ENCODE data around the gene LRG1. TPM values are rescaled to one million over a fixed set of nuclear protein-coding genes. Genes with fewer than 3 reads are reported as not detected.

The LRG1 gene
- total and polyA plus RNA-seq, 4 donors = 0.75 to 2.8 (median 1.4) TPM

DNA sequence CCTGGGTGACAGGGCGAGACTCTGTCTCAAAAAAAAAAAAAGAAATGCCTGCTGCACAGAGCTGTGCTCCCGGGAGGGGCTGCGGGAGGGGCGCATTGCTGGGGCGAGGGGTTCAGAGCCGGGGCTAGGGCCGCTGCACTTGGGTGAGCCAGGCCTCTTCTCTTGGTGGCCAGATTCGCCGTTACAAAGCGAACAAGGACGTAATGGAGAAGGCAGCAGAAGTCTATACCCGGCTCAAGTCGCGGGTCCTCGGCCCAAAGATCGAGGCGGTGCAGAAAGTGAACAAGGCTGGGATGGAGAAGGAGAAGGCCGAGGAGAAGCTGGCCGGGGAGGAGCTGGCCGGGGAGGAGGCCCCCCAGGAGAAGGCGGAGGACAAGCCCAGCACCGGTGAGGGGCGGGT is 40.5 kb downstream of the LRG1 start:
- no peak for ATAC-seq (ENCODE audit: low FRiP score)
- 94 to 95% methylated on average over 23 of the region's 23 CpGs for WGBS, 2 donors
- intact Hi-C loops (cut with DNase I) = no loop called here
- no peak for DNase-seq
- Histone ChIP-seq H3K4me1 (ENCODE audit: control insufficient read depth in 1 of 2, insufficient read depth in 2 of 2, low read length in 2 of 2) (no peaks in the 10 kb centered on the region), H3K9me3 (ENCODE audit: control insufficient read depth, low read length) (no peaks in the 10 kb centered on the region), H3K27me3 (ENCODE audit: control insufficient read depth in 1 of 2, insufficient read depth in 2 of 2, low read length in 1 of 2) (no peaks in the 10 kb centered on the region), H3K36me3 (ENCODE audit: control insufficient read depth in 1 of 2, insufficient read depth in 2 of 2, low read length in 1 of 2) (peaks cover 0 to 14% of the 10 kb centered on the region in 2 donors), H3K27ac (ENCODE audit: low read depth in 1 of 2, low read length in 2 of 2) (no peak overlapping the region), H3K4me3 (ENCODE audit: low read length in 2 of 2) (no peak overlapping the region)

DNA sequence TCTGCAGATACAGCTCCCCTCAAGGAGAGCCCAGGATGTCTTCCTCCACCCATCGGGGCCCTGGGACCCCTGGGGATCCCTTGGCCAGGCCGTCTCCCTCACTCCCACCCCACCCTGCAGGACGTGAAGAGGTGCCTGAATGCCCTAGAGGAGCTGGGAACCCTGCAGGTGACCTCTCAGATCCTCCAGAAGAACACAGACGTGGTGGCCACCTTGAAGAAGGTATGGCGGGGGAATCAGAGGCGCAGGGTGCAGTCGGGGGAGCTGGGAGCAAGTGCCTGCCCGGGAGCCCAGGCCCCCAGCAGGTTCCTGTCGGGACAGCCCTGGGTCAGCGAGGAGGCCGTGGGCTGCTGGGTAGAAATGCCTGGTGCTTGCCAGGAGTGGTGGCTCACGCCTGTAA is 41.1 kb downstream of the LRG1 start:
- Histone ChIP-seq H3K4me3 (ENCODE audit: low read length in 2 of 2) (no peak overlapping the region), H3K27me3 (ENCODE audit: control insufficient read depth in 1 of 2, insufficient read depth in 2 of 2, low read length in 1 of 2) (no peaks in the 10 kb centered on the region), H3K27ac (ENCODE audit: low read depth in 1 of 2, low read length in 2 of 2) (no peak overlapping the region), H3K9me3 (ENCODE audit: control insufficient read depth, low read length) (no peaks in the 10 kb centered on the region), H3K4me1 (ENCODE audit: control insufficient read depth in 1 of 2, insufficient read depth in 2 of 2, low read length in 2 of 2) (no peaks in the 10 kb centered on the region), H3K36me3 (ENCODE audit: control insufficient read depth in 1 of 2, insufficient read depth in 2 of 2, low read length in 1 of 2) (peaks cover 0 to 14% of the 10 kb centered on the region in 2 donors)
- 94 to 95% methylated on average over 6 to 12 of the region's 12 CpGs for WGBS, 2 donors
- intact Hi-C loops (cut with DNase I) = no loop called here
- DNase-seq (no peak), ATAC-seq (ENCODE audit: low FRiP score) (no peak)

DNA sequence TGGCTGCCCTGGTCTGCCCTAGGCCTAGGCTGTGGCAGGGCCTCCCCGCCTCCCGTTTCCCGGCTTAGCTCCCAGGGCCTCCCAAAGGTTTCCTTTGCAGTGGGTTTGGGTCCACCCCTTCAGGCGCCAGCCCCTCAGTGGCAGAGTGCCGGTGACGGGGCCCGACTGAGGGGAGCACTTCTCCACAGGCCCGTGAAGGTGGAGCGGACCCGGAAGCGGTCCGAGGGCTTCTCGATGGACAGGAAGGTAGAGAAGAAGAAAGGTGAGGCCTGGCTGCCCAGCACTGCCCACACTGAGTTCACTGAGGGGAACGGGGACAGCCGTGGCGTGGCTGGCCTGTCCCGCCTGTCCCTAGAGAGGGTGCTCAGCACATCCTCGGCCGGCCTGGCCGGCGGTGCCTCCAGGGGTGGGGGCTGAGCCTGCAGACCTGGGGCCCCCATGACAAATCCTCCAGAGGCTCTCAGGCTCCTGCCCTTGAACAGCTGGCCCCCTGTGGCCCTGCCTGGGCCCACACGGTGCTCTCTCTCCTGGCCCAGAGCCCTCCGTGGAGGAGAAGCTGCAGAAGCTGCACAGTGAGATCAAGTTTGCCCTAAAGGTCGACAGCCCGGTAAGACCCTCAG is 42.0 kb downstream of the LRG1 start:
- H3K36me3 ChIP-seq (ENCODE audit: control insufficient read depth in 1 of 2, insufficient read depth in 2 of 2, low read length in 1 of 2) = peaks cover 0 to 14% of the 10 kb centered on the region in 2 donors

DNA sequence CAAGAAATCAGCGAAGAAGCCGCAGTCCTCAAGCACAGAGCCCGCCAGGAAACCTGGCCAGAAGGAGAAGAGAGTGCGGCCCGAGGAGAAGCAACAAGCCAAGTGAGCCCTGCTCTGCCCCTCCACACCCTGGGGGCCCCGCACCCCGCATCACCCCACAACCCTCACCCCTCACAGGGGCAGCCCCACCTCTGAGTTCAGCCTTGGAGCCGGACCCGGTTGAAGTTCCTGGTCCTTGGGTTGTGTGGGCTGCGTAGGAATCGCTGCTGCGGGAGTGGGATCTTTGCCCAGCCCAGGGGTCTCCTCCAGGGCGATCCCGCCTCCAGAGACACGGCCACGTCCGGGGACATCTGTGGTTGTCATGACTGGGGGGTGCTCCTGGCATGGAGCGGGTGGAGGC is 43.5 kb downstream of the LRG1 start:
- Histone ChIP-seq H3K36me3 (ENCODE audit: control insufficient read depth in 1 of 2, insufficient read depth in 2 of 2, low read length in 1 of 2) (peaks cover 0 to 10% of the 10 kb centered on the region in 2 donors), H3K4me3 (ENCODE audit: low read length in 2 of 2) (no peak overlapping the region), H3K9me3 (ENCODE audit: control insufficient read depth, low read length) (no peaks in the 10 kb centered on the region), H3K27ac (ENCODE audit: low read depth in 1 of 2, low read length in 2 of 2) (no peak overlapping the region), H3K27me3 (ENCODE audit: control insufficient read depth in 1 of 2, insufficient read depth in 2 of 2, low read length in 1 of 2) (no peaks in the 10 kb centered on the region), H3K4me1 (ENCODE audit: control insufficient read depth in 1 of 2, insufficient read depth in 2 of 2, low read length in 2 of 2) (no peaks in the 10 kb centered on the region)
- WGBS, 2 donors = 84 to 90% methylated on average over 17 to 18 of the region's 18 CpGs
- no peak for DNase-seq
- intact Hi-C loops (cut with DNase I) = no loop called here
- ATAC-seq (ENCODE audit: low FRiP score) = no peak

More for the DNA sequence above, 42.0 kb downstream of the LRG1 start:
- Histone ChIP-seq H3K4me1 (ENCODE audit: control insufficient read depth in 1 of 2, insufficient read depth in 2 of 2, low read length in 2 of 2) (no peaks in the 10 kb centered on the region), H3K27me3 (ENCODE audit: control insufficient read depth in 1 of 2, insufficient read depth in 2 of 2, low read length in 1 of 2) (no peaks in the 10 kb centered on the region), H3K9me3 (ENCODE audit: control insufficient read depth, low read length) (no peaks in the 10 kb centered on the region), H3K4me3 (ENCODE audit: low read length in 2 of 2) (no peak overlapping the region), H3K27ac (ENCODE audit: low read depth in 1 of 2, low read length in 2 of 2) (no peak overlapping the region)
- WGBS, 2 donors = 90 to 91% methylated on average over 25 of the region's 25 CpGs
- DNase-seq (no peak), ATAC-seq (ENCODE audit: low FRiP score) (no peak)
- intact Hi-C loops (cut with DNase I) = no loop called here

GRCh38 chr19:4495471-4495870 is 44.4 kb downstream of the LRG1 start:
- intact Hi-C loops (cut with DNase I) = no loop called here
- 89% methylated on average over 12 of the region's 12 CpGs for WGBS, 2 donors
- Histone ChIP-seq H3K4me3 (ENCODE audit: low read length in 2 of 2) (no peak overlapping the region), H3K4me1 (ENCODE audit: control insufficient read depth in 1 of 2, insufficient read depth in 2 of 2, low read length in 2 of 2) (no peaks in the 10 kb centered on the region), H3K9me3 (ENCODE audit: control insufficient read depth, low read length) (no peaks in the 10 kb centered on the region), H3K36me3 (ENCODE audit: control insufficient read depth in 1 of 2, insufficient read depth in 2 of 2, low read length in 1 of 2) (peaks cover 0 to 10% of the 10 kb centered on the region in 2 donors), H3K27ac (ENCODE audit: low read depth in 1 of 2, low read length in 2 of 2) (no peak overlapping the region), H3K27me3 (ENCODE audit: control insufficient read depth in 1 of 2, insufficient read depth in 2 of 2, low read length in 1 of 2) (no peaks in the 10 kb centered on the region)
- no peak for ATAC-seq (ENCODE audit: low FRiP score)
- no peak for DNase-seq

DNA sequence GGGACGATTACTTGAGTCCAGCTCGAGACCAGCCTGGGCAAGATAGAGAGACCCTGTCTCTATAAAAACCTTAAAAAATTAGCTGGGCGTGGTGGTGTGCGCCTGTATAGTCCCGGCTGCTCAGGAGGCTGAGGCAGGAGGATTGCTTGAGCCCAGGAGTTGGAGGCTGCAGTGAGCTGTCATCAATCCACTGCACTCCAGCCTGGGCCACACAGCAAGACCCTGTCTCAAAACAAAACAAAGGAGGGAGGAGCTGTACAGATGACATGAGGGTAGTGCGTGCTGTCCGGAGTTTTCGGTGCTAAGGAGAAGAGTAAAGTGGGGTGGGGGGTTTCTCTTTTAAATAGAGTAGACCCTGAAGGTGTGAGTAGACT is 45.2 kb downstream of the LRG1 start:
- ATAC-seq (ENCODE audit: low FRiP score) = no peak
- H3K27me3 ChIP-seq (ENCODE audit: control insufficient read depth in 1 of 2, insufficient read depth in 2 of 2, low read length in 1 of 2) = no peaks in the 10 kb centered on the region
- H3K4me1 ChIP-seq (ENCODE audit: control insufficient read depth in 1 of 2, insufficient read depth in 2 of 2, low read length in 2 of 2) = no peaks in the 10 kb centered on the region
- no peak overlapping the region for H3K27ac ChIP-seq (ENCODE audit: low read depth in 1 of 2, low read length in 2 of 2)
- WGBS, 2 donors = 92 to 94% methylated on average over 8 of the region's 8 CpGs
- H3K4me3 ChIP-seq (ENCODE audit: low read length in 2 of 2) = no peak overlapping the region
- H3K36me3 ChIP-seq (ENCODE audit: control insufficient read depth in 1 of 2, insufficient read depth in 2 of 2, low read length in 1 of 2) = peaks cover 0 to 10% of the 10 kb centered on the region in 2 donors
- intact Hi-C loops (cut with DNase I) = no loop called here
- DNase-seq = no peak
- no peaks in the 10 kb centered on the region for H3K9me3 ChIP-seq (ENCODE audit: control insufficient read depth, low read length)

DNA sequence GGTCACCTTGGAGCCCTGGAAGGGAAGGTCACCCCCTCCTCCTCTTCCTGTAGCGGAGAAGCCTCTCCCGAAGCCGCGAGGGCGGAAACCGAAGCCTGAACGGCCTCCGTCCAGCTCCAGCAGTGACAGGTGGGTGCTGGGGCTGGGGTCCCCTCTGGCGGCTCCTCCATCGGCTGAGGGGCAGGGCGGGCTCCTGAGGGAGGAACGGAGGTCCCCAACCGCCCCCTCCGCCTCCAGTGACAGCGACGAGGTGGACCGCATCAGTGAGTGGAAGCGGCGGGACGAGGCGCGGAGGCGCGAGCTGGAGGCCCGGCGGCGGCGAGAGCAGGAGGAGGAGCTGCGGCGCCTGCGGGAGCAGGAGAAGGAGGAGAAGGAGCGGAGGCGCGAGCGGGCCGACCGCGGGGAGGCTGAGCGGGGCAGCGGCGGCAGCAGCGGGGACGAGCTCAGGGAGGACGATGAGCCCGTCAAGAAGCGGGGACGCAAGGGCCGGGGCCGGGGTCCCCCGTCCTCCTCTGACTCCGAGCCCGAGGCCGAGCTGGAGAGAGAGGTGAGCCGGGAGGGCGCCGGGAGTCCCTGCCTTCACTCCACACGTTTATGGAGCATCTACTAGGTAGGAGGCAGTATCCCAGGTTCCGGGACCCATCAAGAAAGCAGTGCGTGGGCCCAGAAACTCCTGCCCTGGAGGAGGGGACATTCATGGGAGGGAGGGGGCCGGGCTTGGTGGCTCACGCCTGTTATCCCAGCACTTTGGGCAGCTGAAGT is 45.7 kb downstream of the LRG1 start:
- WGBS, 2 donors = 95 to 97% methylated on average over 59 to 61 of the region's 61 CpGs

GRCh38 chr19:4493104-4493928 is 46.5 kb downstream of the LRG1 start:
- ATAC-seq (ENCODE audit: low FRiP score) (no peak), DNase-seq (no peak)
- intact Hi-C loops (cut with DNase I) = no loop called here
- H3K36me3 ChIP-seq (ENCODE audit: control insufficient read depth in 1 of 2, insufficient read depth in 2 of 2, low read length in 1 of 2) = peaks cover 0 to 8% of the 10 kb centered on the region in 2 donors
- H3K27ac ChIP-seq (ENCODE audit: low read depth in 1 of 2, low read length in 2 of 2) = no peak overlapping the region
- H3K4me1 ChIP-seq (ENCODE audit: control insufficient read depth in 1 of 2, insufficient read depth in 2 of 2, low read length in 2 of 2) = no peaks in the 10 kb centered on the region
- H3K9me3 ChIP-seq (ENCODE audit: control insufficient read depth, low read length) = no peaks in the 10 kb centered on the region
- 94 to 96% methylated on average over 34 to 41 of the region's 41 CpGs for WGBS, 2 donors
- H3K4me3 ChIP-seq (ENCODE audit: low read length in 2 of 2) = no peak overlapping the region
- H3K27me3 ChIP-seq (ENCODE audit: control insufficient read depth in 1 of 2, insufficient read depth in 2 of 2, low read length in 1 of 2) = no peaks in the 10 kb centered on the region

More for the DNA sequence above, 45.7 kb downstream of the LRG1 start:
- intact Hi-C loops (cut with DNase I) = no loop called here
- Histone ChIP-seq H3K9me3 (ENCODE audit: control insufficient read depth, low read length) (no peaks in the 10 kb centered on the region), H3K4me1 (ENCODE audit: control insufficient read depth in 1 of 2, insufficient read depth in 2 of 2, low read length in 2 of 2) (no peaks in the 10 kb centered on the region), H3K4me3 (ENCODE audit: low read length in 2 of 2) (no peak overlapping the region), H3K27me3 (ENCODE audit: control insufficient read depth in 1 of 2, insufficient read depth in 2 of 2, low read length in 1 of 2) (no peaks in the 10 kb centered on the region), H3K27ac (ENCODE audit: low read depth in 1 of 2, low read length in 2 of 2) (no peak overlapping the region), H3K36me3 (ENCODE audit: control insufficient read depth in 1 of 2, insufficient read depth in 2 of 2, low read length in 1 of 2) (peaks cover 0 to 10% of the 10 kb centered on the region in 2 donors)
- DNase-seq = no peak
- ATAC-seq (ENCODE audit: low FRiP score) = no peak

All from aorta (tissue), 5 donors.